Endothelial cell (in vitro differentiated cells): ENCODE results near the gene SPTB. TPM values are rescaled to one million over a fixed set of nuclear protein-coding genes. Genes with fewer than 3 reads are reported as not detected.

ENCODE experiments used
- DNase-seq: peaks from one replicate; pipeline ENCODE4 v3.0.0; 2021; ENCODE audit warnings: low spot score
- H3K27ac Mint-ChIP-seq: one replicate; pipeline ENCODE4 v1.8.0; 2021; ENCODE audit warnings: mixed read lengths, inconsistent platforms; ENCODE audit not compliant: unreplicated experiment
- H3K27me3 Mint-ChIP-seq: one replicate; pipeline ENCODE4 v1.8.0; 2021; ENCODE audit warnings: mild to moderate bottlenecking, moderate library complexity, mixed read lengths, inconsistent platforms; ENCODE audit not compliant: unreplicated experiment
- H3K36me3 Mint-ChIP-seq: one replicate; pipeline ENCODE4 v1.8.0; 2021; ENCODE audit warnings: mild to moderate bottlenecking, low read depth, mixed read lengths, inconsistent platforms; ENCODE audit not compliant: unreplicated experiment
- H3K4me1 Mint-ChIP-seq: one replicate; pipeline ENCODE4 v1.8.0; 2021; ENCODE audit warnings: mild to moderate bottlenecking, mixed read lengths, inconsistent platforms; ENCODE audit not compliant: unreplicated experiment
- H3K4me3 Mint-ChIP-seq: one replicate; pipeline ENCODE4 v1.8.0; 2021; ENCODE audit warnings: mild to moderate bottlenecking, mixed read lengths, inconsistent platforms; ENCODE audit not compliant: unreplicated experiment
- H3K9me3 Mint-ChIP-seq: one replicate; pipeline ENCODE4 v1.8.0; 2021; ENCODE audit warnings: mixed read lengths, inconsistent platforms; ENCODE audit not compliant: unreplicated experiment
- CTCF ChIP-seq: fragments of 200-600 bp; sonication (generic); IDR thresholded peaks from one replicate; pipeline ENCODE4 v1.5.0; 2021; ENCODE audit warnings: antibody characterized with exemption; ENCODE audit not compliant: unreplicated experiment
- total RNA-seq: library from RNA; stranded (reverse); fragmentation: NEBNext Ultra II Directional; extraction: Animal tissue kit (Norgen Biotek cat#: 25700); gene quantifications from one replicate; pipeline ENCODE4 v1.2.1, GENCODE V29; 2021; ENCODE audit not compliant: unreplicated experiment

Gene SPTB
- total RNA-seq, 1 donor from 2014 or later, result 0.08 TPM

DNA sequence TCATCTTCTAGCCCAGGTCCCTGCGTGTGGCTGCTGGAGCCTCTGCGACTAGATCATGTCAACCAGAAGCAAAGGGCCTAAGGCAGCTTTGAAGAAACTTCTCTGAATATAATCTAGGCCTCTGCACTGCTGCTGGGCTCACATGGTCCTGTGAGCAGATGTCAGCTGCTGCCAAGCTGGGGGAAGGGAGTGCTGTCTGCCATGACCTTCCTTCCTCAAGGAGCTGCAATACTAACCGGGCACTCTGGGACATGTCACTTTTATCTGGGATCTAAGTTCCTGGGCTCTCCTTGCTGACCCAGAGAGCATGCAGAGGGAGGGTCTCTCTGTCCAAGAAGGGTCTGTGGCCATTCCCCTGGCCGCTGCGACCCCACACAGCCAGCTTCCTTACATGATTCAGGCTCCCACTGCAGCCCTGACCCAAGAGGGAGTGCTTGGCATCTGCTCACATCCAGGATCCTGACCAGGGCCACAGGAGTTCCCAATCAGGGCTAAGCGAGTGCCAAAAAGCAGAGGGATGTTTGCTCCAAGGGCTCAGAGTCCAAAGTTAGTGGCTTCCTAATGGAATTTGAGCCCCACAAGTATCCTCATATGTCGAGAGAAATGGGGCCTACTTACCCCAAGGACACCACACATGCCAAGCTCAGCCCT lies 101.5 kb downstream of the SPTB start:
- H3K27ac Mint-ChIP-seq, result no peak overlapping the region
- no peak for TF ChIP-seq CTCF
- no peaks in the 10 kb centered on the region for H3K9me3 Mint-ChIP-seq

GRCh38 chr14:64777461-64777860 lies 102.2 kb downstream of the SPTB start:
- Mint-ChIP-seq H3K36me3 (peaks cover 4% of the 10 kb centered on the region), H3K27ac (no peak overlapping the region), H3K27me3 (peaks cover 9% of the 10 kb centered on the region)

More for the DNA sequence above, 101.5 kb downstream of the SPTB start:
- H3K27me3 Mint-ChIP-seq, result peaks cover 5% of the 10 kb centered on the region
- no peaks in the 10 kb centered on the region for H3K4me1 Mint-ChIP-seq
- H3K4me3 Mint-ChIP-seq, result no peak overlapping the region
- DNase-seq, result no peak
- peaks cover 4% of the 10 kb centered on the region for H3K36me3 Mint-ChIP-seq

GRCh38 chr14:64775081-64775777 lies 104.5 kb downstream of the SPTB start:
- no peak for DNase-seq
- no peak for TF ChIP-seq CTCF
- H3K9me3 Mint-ChIP-seq, result no peaks in the 10 kb centered on the region
- H3K27me3 Mint-ChIP-seq, result peaks cover 9% of the 10 kb centered on the region
- no peak overlapping the region for H3K27ac Mint-ChIP-seq
- H3K4me1 Mint-ChIP-seq, result peaks cover 3% of the 10 kb centered on the region
- no peak overlapping the region for H3K4me3 Mint-ChIP-seq
- H3K36me3 Mint-ChIP-seq, result peaks cover 4% of the 10 kb centered on the region

More at GRCh38 chr14:64777461-64777860, 102.2 kb downstream of the SPTB start:
- no peaks in the 10 kb centered on the region for H3K4me1 Mint-ChIP-seq
- no peak overlapping the region for H3K4me3 Mint-ChIP-seq
- no peak for DNase-seq
- H3K9me3 Mint-ChIP-seq, result no peaks in the 10 kb centered on the region
- TF ChIP-seq CTCF, result no peak

DNA sequence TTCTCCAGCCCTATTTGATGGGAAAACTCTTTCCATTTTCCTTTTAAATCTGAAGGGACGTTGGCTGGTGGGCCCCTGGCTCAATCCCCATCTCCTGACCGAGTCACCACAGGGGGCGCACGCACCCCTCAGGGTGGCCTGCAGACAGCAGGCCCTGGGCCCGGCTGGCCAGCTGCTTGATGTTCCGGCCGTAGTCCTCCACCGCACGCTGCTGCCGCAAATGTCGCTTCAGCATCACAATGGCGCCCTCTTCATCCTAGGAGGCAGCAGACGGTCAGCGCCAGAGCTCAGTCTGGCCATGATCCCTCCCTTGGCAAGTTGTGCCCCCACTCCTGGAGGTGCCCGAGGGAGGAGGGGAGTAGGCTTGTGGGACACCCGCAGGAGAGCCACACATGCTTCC lies 105.4 kb downstream of the SPTB start:
- H3K4me1 Mint-ChIP-seq, result peaks cover 3% of the 10 kb centered on the region
- H3K27me3 Mint-ChIP-seq, result peaks cover 6% of the 10 kb centered on the region
- no peak for DNase-seq
- TF ChIP-seq CTCF, result no peak
- peaks cover 4% of the 10 kb centered on the region for H3K36me3 Mint-ChIP-seq
- no peak overlapping the region for H3K27ac Mint-ChIP-seq
- no peaks in the 10 kb centered on the region for H3K9me3 Mint-ChIP-seq
- H3K4me3 Mint-ChIP-seq, result no peak overlapping the region

GRCh38 chr14:64773577-64773976 lies 106.1 kb downstream of the SPTB start:
- no peak overlapping the region for H3K4me3 Mint-ChIP-seq
- no peaks in the 10 kb centered on the region for H3K9me3 Mint-ChIP-seq
- peaks cover 7% of the 10 kb centered on the region for H3K27me3 Mint-ChIP-seq
- DNase-seq, result no peak
- H3K27ac Mint-ChIP-seq, result no peak overlapping the region
- TF ChIP-seq CTCF, result no peak
- peaks cover 3% of the 10 kb centered on the region for H3K4me1 Mint-ChIP-seq
- peaks cover 4% of the 10 kb centered on the region for H3K36me3 Mint-ChIP-seq
